HL-60 (cell line): ENCODE data around the gene SLC12A5.

Source experiments
- CTCF ChIP-seq: IDR thresholded peaks from one replicate; pipeline ENCODE4 v1.5.1; 2011; ENCODE audit warnings: low read length, control low read depth, inconsistent platforms; ENCODE audit not compliant: insufficient read depth
- POLR2AphosphoS5 ChIP-seq: IDR thresholded peaks from 2 replicates; pipeline ENCODE4 v1.6.1; 2012; ENCODE audit warnings: low read depth
- TF ChIP-seq, protein P1 (sequence below): IDR thresholded peaks from 2 replicates; pipeline ENCODE4 v1.6.1; 2012; ENCODE audit warnings: low read depth; ENCODE audit not compliant: insufficient replicate concordance

GRCh38 chr20:46078954-46079353, 49.9 kb downstream of the SLC12A5 start:
- TF ChIP-seq CTCF (no peak), POLR2AphosphoS5 (no peak)
- TF ChIP-seq, protein P1, sequence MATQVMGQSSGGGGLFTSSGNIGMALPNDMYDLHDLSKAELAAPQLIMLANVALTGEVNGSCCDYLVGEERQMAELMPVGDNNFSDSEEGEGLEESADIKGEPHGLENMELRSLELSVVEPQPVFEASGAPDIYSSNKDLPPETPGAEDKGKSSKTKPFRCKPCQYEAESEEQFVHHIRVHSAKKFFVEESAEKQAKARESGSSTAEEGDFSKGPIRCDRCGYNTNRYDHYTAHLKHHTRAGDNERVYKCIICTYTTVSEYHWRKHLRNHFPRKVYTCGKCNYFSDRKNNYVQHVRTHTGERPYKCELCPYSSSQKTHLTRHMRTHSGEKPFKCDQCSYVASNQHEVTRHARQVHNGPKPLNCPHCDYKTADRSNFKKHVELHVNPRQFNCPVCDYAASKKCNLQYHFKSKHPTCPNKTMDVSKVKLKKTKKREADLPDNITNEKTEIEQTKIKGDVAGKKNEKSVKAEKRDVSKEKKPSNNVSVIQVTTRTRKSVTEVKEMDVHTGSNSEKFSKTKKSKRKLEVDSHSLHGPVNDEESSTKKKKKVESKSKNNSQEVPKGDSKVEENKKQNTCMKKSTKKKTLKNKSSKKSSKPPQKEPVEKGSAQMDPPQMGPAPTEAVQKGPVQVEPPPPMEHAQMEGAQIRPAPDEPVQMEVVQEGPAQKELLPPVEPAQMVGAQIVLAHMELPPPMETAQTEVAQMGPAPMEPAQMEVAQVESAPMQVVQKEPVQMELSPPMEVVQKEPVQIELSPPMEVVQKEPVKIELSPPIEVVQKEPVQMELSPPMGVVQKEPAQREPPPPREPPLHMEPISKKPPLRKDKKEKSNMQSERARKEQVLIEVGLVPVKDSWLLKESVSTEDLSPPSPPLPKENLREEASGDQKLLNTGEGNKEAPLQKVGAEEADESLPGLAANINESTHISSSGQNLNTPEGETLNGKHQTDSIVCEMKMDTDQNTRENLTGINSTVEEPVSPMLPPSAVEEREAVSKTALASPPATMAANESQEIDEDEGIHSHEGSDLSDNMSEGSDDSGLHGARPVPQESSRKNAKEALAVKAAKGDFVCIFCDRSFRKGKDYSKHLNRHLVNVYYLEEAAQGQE = no peak
